DND-41 (cell line): ENCODE results near the gene SLC6A9.
A peak's percentile ranks its signal among the peaks of the same experiment; 100 is the strongest.

Source experiments
- CTCF ChIP-seq: IDR thresholded peaks from 2 replicates; pipeline ENCODE4 v1.5.1; 2012; ENCODE audit warnings: borderline replicate concordance, low read length, moderate library complexity, mild to moderate bottlenecking; ENCODE audit not compliant: poor library complexity, severe bottlenecking; ENCODE audit errors: extremely low read depth
- EZH2 ChIP-seq: IDR thresholded peaks from 3 replicates; pipeline ENCODE4 v1.6.1; 2012; ENCODE audit warnings: borderline replicate concordance, low read depth, mild to moderate bottlenecking, moderate library complexity, low read length, inconsistent platforms; ENCODE audit not compliant: severe bottlenecking

GRCh38 chr1:43974443-43975248, 56.6 kb downstream of the SLC6A9 start, which contains the start of gene ATP6V0B:
- TF ChIP-seq CTCF = peak; percentile 22
- TF ChIP-seq EZH2 = no peak
